ENCODE results near the gene CTBP2. TPM values are rescaled to one million over a fixed set of nuclear protein-coding genes. Genes with fewer than 3 reads are reported as not detected.
A peak's percentile ranks its signal among the peaks of the same experiment; 100 is the strongest.

CTBP2 gene
- total RNA-seq, 4 donors from 2014 or later, result 41.8 to 55.9 (median 47.1) TPM

- Histone ChIP-seq H3K27me3 (no peaks in the 10 kb centered on the region), H3K4me3 (no peak overlapping the region), H3K4me1 (peaks cover 8 to 61% (median 22%) of the 10 kb centered on the region in 3 donors), H3K9me3 (no peaks in the 10 kb centered on the region), H3K27ac (no peak overlapping the region), H3K36me3 (peaks cover 0 to 40% (median 0%) of the 10 kb centered on the region in 3 donors)
- WGBS, 2 donors, result 71 to 90% methylated on average over 2 to 3 of the region's 3 CpGs
- intact Hi-C loops (cut with DNase I), result no loop called here
- TF ChIP-seq, protein P1, sequence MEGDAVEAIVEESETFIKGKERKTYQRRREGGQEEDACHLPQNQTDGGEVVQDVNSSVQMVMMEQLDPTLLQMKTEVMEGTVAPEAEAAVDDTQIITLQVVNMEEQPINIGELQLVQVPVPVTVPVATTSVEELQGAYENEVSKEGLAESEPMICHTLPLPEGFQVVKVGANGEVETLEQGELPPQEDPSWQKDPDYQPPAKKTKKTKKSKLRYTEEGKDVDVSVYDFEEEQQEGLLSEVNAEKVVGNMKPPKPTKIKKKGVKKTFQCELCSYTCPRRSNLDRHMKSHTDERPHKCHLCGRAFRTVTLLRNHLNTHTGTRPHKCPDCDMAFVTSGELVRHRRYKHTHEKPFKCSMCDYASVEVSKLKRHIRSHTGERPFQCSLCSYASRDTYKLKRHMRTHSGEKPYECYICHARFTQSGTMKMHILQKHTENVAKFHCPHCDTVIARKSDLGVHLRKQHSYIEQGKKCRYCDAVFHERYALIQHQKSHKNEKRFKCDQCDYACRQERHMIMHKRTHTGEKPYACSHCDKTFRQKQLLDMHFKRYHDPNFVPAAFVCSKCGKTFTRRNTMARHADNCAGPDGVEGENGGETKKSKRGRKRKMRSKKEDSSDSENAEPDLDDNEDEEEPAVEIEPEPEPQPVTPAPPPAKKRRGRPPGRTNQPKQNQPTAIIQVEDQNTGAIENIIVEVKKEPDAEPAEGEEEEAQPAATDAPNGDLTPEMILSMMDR (IDR thresholded peaks at IDR 0.05), result no peak
- TF ChIP-seq POLR2A (IDR thresholded peaks at IDR 0.05), result no peak
- DNase-seq, result no peak
Observed at GRCh38 chr10:125127986-125128385, 32.4 kb downstream of the CTBP2 start.

GRCh38 chr10:125127110-125127509, 33.3 kb downstream of the CTBP2 start:
- WGBS, 2 donors, result 49 to 75% methylated on average over 2 of the region's 5 CpGs
- no peak overlapping the region for H3K4me3 ChIP-seq
- H3K27me3 ChIP-seq, result no peaks in the 10 kb centered on the region
- DNase-seq, result no peak
- H3K4me1 ChIP-seq, result peaks cover 8 to 66% (median 25%) of the 10 kb centered on the region in 3 donors
- H3K9me3 ChIP-seq, result no peaks in the 10 kb centered on the region
- H3K36me3 ChIP-seq, result peaks cover 0 to 32% (median 0%) of the 10 kb centered on the region in 3 donors
- intact Hi-C loops (cut with DNase I), result no loop called here
- TF ChIP-seq, protein P1 (IDR thresholded peaks at IDR 0.05), result no peak
- no peak overlapping the region for H3K27ac ChIP-seq

GRCh38 chr10:125125951-125126735, 34.2 kb downstream of the CTBP2 start:
- H3K9me3 ChIP-seq, result no peaks in the 10 kb centered on the region
- peaks cover 8 to 76% (median 28%) of the 10 kb centered on the region in 3 donors for H3K4me1 ChIP-seq
- DNase-seq, result no peak
- H3K4me3 ChIP-seq, result no peak overlapping the region
- intact Hi-C loops (cut with DNase I), result no loop called here
- TF ChIP-seq, protein P1 (IDR thresholded peaks at IDR 0.05), result no peak
- no peak for TF ChIP-seq POLR2A (IDR thresholded peaks at IDR 0.05)
- no peak overlapping the region for H3K27ac ChIP-seq
- peaks cover 0 to 22% (median 0%) of the 10 kb centered on the region in 3 donors for H3K36me3 ChIP-seq
- H3K27me3 ChIP-seq, result no peaks in the 10 kb centered on the region
- 79 to 86% methylated on average over 14 to 18 of the region's 22 CpGs for WGBS, 2 donors

- no peaks in the 10 kb centered on the region for H3K9me3 ChIP-seq
- intact Hi-C loops (cut with DNase I), result no loop called here
- H3K27me3 ChIP-seq, result no peaks in the 10 kb centered on the region
- H3K27ac ChIP-seq, result peak overlapping the region in 1 of 4 donors; percentile 17
- peaks cover 20 to 88% (median 40%) of the 10 kb centered on the region in 3 donors for H3K4me1 ChIP-seq
- H3K36me3 ChIP-seq, result peaks cover 0 to 12% (median 0%) of the 10 kb centered on the region in 3 donors
- H3K4me3 ChIP-seq, result no peak overlapping the region
- no peak for TF ChIP-seq POLR2A (IDR thresholded peaks at IDR 0.05)
- TF ChIP-seq, protein P1 (IDR thresholded peaks at IDR 0.05), result no peak
- WGBS, 2 donors, result 67 to 71% methylated on average over 10 of the region's 10 CpGs
- DNase-seq, result no peak
Observed at GRCh38 chr10:125124907-125125306, 35.5 kb downstream of the CTBP2 start.

GRCh38 chr10:125124115-125124487, 36.3 kb downstream of the CTBP2 start:
- Histone ChIP-seq H3K9me3 (no peaks in the 10 kb centered on the region), H3K4me3 (peak overlapping the region in 1 of 4 donors; percentile 45), H3K36me3 (peaks cover 0 to 12% (median 0%) of the 10 kb centered on the region in 3 donors), H3K27me3 (no peaks in the 10 kb centered on the region), H3K4me1 (peaks cover 21 to 95% (median 45%) of the 10 kb centered on the region in 3 donors), H3K27ac (peak overlapping the region; percentile 78 to 88 (median 84))
- intact Hi-C loops (cut with DNase I), result no loop called here
- WGBS, 2 donors, result 51 to 66% methylated on average over 11 of the region's 11 CpGs
- DNase-seq, result no peak
- TF ChIP-seq, protein P1 (IDR thresholded peaks at IDR 0.05), result no peak
- no peak for TF ChIP-seq POLR2A (IDR thresholded peaks at IDR 0.05)
